B cell (primary cell): ENCODE measurements around the gene ENG. TPM values are rescaled to one million over a fixed set of nuclear protein-coding genes. Genes with fewer than 3 reads are reported as not detected.
A peak's percentile ranks its signal among the peaks of the same experiment; 100 is the strongest.

Experiments
- ATAC-seq: fragments of 200-7000 bp; cut with Tn5 transposase; one replicate; pipeline ENCODE4 v1.10.0; 2021; ENCODE audit warnings: low read depth, mild to moderate bottlenecking, moderate number of reproducible peaks, moderate library complexity
- CTCF ChIA-PET: fragments of 350-600 bp; sonication (Branson Sonifier 250); formaldehyde crosslinking; loops from one replicate; lab custom pipeline; 2021; ENCODE audit warnings: antibody characterized with exemption, inconsistent platforms; lab: Charles Lee
- POLR2A ChIA-PET: fragments of 350-600 bp; sonication (Branson Sonifier 250); formaldehyde crosslinking; loops from one replicate; lab custom pipeline; 2021; ENCODE audit warnings: antibody characterized with exemption; lab: Charles Lee
- DNase-seq: peaks from one replicate; pipeline ENCODE4 v3.0.0; 2013
- H2AFZ ChIP-seq: 2 replicates; pipeline ENCODE4 v1.6.1; 2012; ENCODE audit warnings: mild to moderate bottlenecking, low read depth, low read length; ENCODE audit not compliant: insufficient read depth, poor library complexity, severe bottlenecking
- H3K27ac ChIP-seq, 2 donors: 1 replicate in 1 of 2; 2 replicates in 1 of 2; pipeline ENCODE4 v1.5.1; 2012 to 2013; ENCODE audit warnings: low read length in 2 of 2, mild to moderate bottlenecking in 2 of 2, moderate library complexity in 1 of 2
- H3K27me3 ChIP-seq, 4 experiments: fragments of 200-600 bp in 1 of 4; sonication (generic) in 1 of 4; replicated peaks in 1 of 4; 1 replicate in 2 of 4; 2 replicates in 2 of 4; pipeline versions ENCODE4 v1.6.1 to v1.7.0; 2013 to 2016; ENCODE audit warnings: low read length in 3 of 4, mild to moderate bottlenecking in 2 of 4, mixed read lengths in 1 of 4, moderate library complexity in 1 of 4; ENCODE audit not compliant: insufficient read depth in 4 of 4, control insufficient read depth in 3 of 4; ENCODE audit errors: control extremely low read depth in 1 of 4
- H3K36me3 ChIP-seq, 2 experiments: replicated peaks in 1 of 2; 1 replicate in 1 of 2; 2 replicates in 1 of 2; pipeline versions ENCODE4 v1.6.1 to v1.7.1; 2013; ENCODE audit warnings: low read length in 1 of 2; ENCODE audit not compliant: insufficient read depth in 2 of 2, control insufficient read depth in 1 of 2; ENCODE audit errors: control extremely low read depth in 1 of 2, extremely low read depth in 1 of 2
- H3K4me1 ChIP-seq, 2 donors: fragments of 200-600 bp in 1 of 2; sonication (generic) in 1 of 2; 1 replicate in 1 of 2; 2 replicates in 1 of 2; pipeline versions ENCODE4 v1.5.1 to v1.6.1; 2013 to 2017; ENCODE audit warnings: low read length in 2 of 2; ENCODE audit not compliant: control insufficient read depth in 2 of 2, insufficient read depth in 2 of 2
- H3K4me2 ChIP-seq: replicated peaks from 2 replicates; pipeline ENCODE3; 2012; ENCODE audit warnings: mild to moderate bottlenecking, low read depth, low read length; ENCODE audit not compliant: poor library complexity, severe bottlenecking
- H3K4me3 ChIP-seq, 5 experiments: fragments of 200-600 bp in 1 of 5; sonication (generic) in 1 of 5; 1 replicate in 3 of 5; 2 replicates in 2 of 5; pipeline versions ENCODE4 v1.5.1 to v1.7.0; 2011 to 2016; ENCODE audit warnings: low read length in 4 of 5, mild to moderate bottlenecking in 4 of 5, low read depth in 2 of 5, control low read depth in 1 of 5, moderate library complexity in 1 of 5; ENCODE audit not compliant: insufficient read depth in 1 of 5; ENCODE audit errors: control extremely low read depth in 1 of 5, extremely low read depth in 1 of 5
- H3K79me2 ChIP-seq: fragments of 200-600 bp; sonication (generic); one replicate; pipeline ENCODE4 v1.6.0; 2016; ENCODE audit warnings: low read length; ENCODE audit not compliant: control insufficient read depth, insufficient read depth
- H3K9ac ChIP-seq: fragments of 200-600 bp; sonication (generic); 2 replicates; pipeline ENCODE4 v1.6.1; 2017; ENCODE audit warnings: mild to moderate bottlenecking, low read length, moderate library complexity
- H3K9me3 ChIP-seq, 3 donors: one replicate each; pipeline versions ENCODE4 v1.6.1 to v1.7.1; 2013; ENCODE audit warnings: low read length in 2 of 3; ENCODE audit not compliant: control insufficient read depth in 2 of 3, insufficient read depth in 1 of 3; ENCODE audit errors: control extremely low read depth in 1 of 3
- H4K20me1 ChIP-seq: 2 replicates; pipeline ENCODE4 v1.6.0; 2012; ENCODE audit warnings: mild to moderate bottlenecking, low read length; ENCODE audit not compliant: insufficient read depth, control insufficient read depth, poor library complexity, severe bottlenecking
- H3K27ac Mint-ChIP-seq: one replicate; pipeline ENCODE4 v1.8.0; 2021; ENCODE audit warnings: mixed read lengths
- H3K27me3 Mint-ChIP-seq: one replicate; pipeline ENCODE4 v1.8.0; 2021; ENCODE audit warnings: mixed read lengths
- H3K4me1 Mint-ChIP-seq: one replicate; pipeline ENCODE4 v1.8.0; 2021; ENCODE audit warnings: mixed read lengths
- H3K4me3 Mint-ChIP-seq: one replicate; pipeline ENCODE4 v1.8.0; 2021; ENCODE audit warnings: mixed read lengths
- H3K9me3 Mint-ChIP-seq: one replicate; pipeline ENCODE4 v1.8.0; 2022; ENCODE audit warnings: mixed read lengths; ENCODE audit not compliant: insufficient read depth
- EZH2 ChIP-seq: IDR thresholded peaks from 2 replicates; pipeline ENCODE4 v1.6.1; 2012; ENCODE audit warnings: borderline replicate concordance, low read depth, mild to moderate bottlenecking, moderate library complexity, low read length; ENCODE audit not compliant: insufficient read depth, poor library complexity, severe bottlenecking
- WGBS: methylation state at CpG from one replicate; pipeline ENCODE4 v1.1.5; 2013; ENCODE audit warnings: missing lambda C conversion rate; ENCODE audit not compliant: insufficient coverage; 5-methylcytosine and 5-hydroxymethylcytosine counted together
- intact Hi-C: fragments of 100-400 bp; cut with micrococcal nuclease; formaldehyde crosslinking; loops from one replicate; pipeline ENCODE4 v1.10.0; 2022
- polyA plus RNA-seq: library from polyadenylated mRNA; depleted of rRNA; stranded (reverse); fragments of >200 nt; gene quantifications from 2 replicates; pipeline ENCODE4 v1.2.3, GENCODE V29; 2012
- small RNA-seq: library from RNA; depleted of rRNA; stranded (forward); fragments of <200 nt; gene quantifications from one replicate; pipeline ENCODE3, GENCODE V24; 2012; ENCODE audit warnings: low replicate concordance, low read depth; ENCODE audit not compliant: insufficient read length
- total RNA-seq, 2 donors: library from RNA; stranded (reverse); fragments of 120-200 nt in 1 of 2; gene quantifications; 1 replicate in 1 of 2; 2 replicates in 1 of 2; pipeline versions ENCODE4 v1.2.3 to v1.2.4, GENCODE V29; 2013 to 2022
- TF ChIP-seq, protein P1 (sequence below): fragments of 200-600 bp; IDR thresholded peaks from one replicate; pipeline ENCODE4 v1.8.0; 2022; ENCODE audit warnings: antibody characterized with exemption, mild to moderate bottlenecking

Gene ENG
- total and polyA plus RNA-seq, 2 donors (not counting 1 experiment from before 2014, with no cell fraction given) = 5.4 to 12.6 TPM

GRCh38 chr9:127767410-127767809 is 87.0 kb downstream of the ENG start:
- TF ChIP-seq EZH2 = no peak
- TF ChIP-seq, protein P1, sequence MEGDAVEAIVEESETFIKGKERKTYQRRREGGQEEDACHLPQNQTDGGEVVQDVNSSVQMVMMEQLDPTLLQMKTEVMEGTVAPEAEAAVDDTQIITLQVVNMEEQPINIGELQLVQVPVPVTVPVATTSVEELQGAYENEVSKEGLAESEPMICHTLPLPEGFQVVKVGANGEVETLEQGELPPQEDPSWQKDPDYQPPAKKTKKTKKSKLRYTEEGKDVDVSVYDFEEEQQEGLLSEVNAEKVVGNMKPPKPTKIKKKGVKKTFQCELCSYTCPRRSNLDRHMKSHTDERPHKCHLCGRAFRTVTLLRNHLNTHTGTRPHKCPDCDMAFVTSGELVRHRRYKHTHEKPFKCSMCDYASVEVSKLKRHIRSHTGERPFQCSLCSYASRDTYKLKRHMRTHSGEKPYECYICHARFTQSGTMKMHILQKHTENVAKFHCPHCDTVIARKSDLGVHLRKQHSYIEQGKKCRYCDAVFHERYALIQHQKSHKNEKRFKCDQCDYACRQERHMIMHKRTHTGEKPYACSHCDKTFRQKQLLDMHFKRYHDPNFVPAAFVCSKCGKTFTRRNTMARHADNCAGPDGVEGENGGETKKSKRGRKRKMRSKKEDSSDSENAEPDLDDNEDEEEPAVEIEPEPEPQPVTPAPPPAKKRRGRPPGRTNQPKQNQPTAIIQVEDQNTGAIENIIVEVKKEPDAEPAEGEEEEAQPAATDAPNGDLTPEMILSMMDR = no peak
- ChIA-PET POLR2A (interaction anchor here (0.5 to 0.6 kb wide), 3 partner anchors 302 to 481 kb away, joined by 3 read pairs; no protein-coding TSS in a partner anchor), CTCF (interaction anchor here (0.9 to 2.9 kb wide), 4 partner anchors 24 to 153 kb away, joined by 4 to 18 read pairs (median 4); partner anchors contain the start of gene TOR2A)
- no peak overlapping the region for H3K9ac ChIP-seq
- H3K4me3 ChIP-seq = no peak overlapping the region
- DNase-seq (no peak), ATAC-seq (no peak)
- peaks cover 98% of the 10 kb centered on the region for H4K20me1 ChIP-seq
- H3K4me2 ChIP-seq = peak overlapping the region; percentile 52
- H3K9me3 Mint-ChIP-seq = no peaks in the 10 kb centered on the region
- H3K27me3 ChIP-seq = no peaks in the 10 kb centered on the region
- intact Hi-C loops = no loop called here
- 100% methylated on average over 1 of the region's 3 CpGs for WGBS
- H3K27ac Mint-ChIP-seq = peak overlapping the region; percentile 82
- H3K27me3 Mint-ChIP-seq = no peaks in the 10 kb centered on the region
- peaks cover 84% of the 10 kb centered on the region for H3K4me1 Mint-ChIP-seq
- H3K9me3 ChIP-seq = no peaks in the 10 kb centered on the region
- peaks cover 0 to 82% of the 10 kb centered on the region in 2 experiments for H3K36me3 ChIP-seq
- H3K79me2 ChIP-seq = peaks cover 94% of the 10 kb centered on the region
- H3K4me1 ChIP-seq = peaks cover 44 to 68% of the 10 kb centered on the region in 2 donors
- H2AFZ ChIP-seq = no peak overlapping the region
- H3K27ac ChIP-seq = peak overlapping the region in 1 of 2 donors; percentile 94
- H3K4me3 Mint-ChIP-seq = peak overlapping the region; percentile 45

DNA sequence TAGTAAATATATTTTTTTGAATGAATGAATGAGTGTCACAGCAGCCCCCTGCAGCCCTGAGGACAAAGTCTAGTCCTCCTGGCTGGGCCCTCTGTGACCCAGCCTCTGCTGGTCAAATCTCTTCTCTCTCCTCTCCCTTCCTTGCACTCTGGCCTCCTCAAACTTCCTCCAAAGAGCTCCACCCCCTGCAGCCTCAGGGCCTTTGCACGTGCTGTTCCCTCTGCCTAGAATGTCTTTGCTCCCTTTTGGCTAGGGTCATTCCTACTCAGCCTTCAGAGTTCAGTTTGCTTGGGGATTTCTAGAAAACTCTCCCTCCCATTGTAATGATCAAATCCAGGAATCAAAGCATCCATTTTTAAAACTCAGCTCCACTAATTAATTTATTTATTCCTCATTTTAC is 89.0 kb downstream of the ENG start:
- Histone ChIP-seq H3K4me1 (peaks cover 35 to 58% of the 10 kb centered on the region in 2 donors), H3K27ac (no peak overlapping the region), H3K36me3 (peaks cover 0 to 89% of the 10 kb centered on the region in 2 experiments), H3K9ac (no peak overlapping the region), H3K4me2 (no peak overlapping the region), H3K79me2 (peaks cover 100% of the 10 kb centered on the region), H3K27me3 (no peaks in the 10 kb centered on the region), H3K9me3 (no peaks in the 10 kb centered on the region), H2AFZ (no peak overlapping the region), H3K4me3 (no peak overlapping the region), H4K20me1 (peaks cover 100% of the 10 kb centered on the region)
- ATAC-seq (no peak), DNase-seq (no peak)
- ChIA-PET CTCF (interaction anchor here (0.5 to 3.6 kb wide), 7 partner anchors 13 to 190 kb away, joined by 3 to 25 read pairs (median 4); partner anchors contain the start of genes CDK9, SH2D3C and TOR2A), POLR2A (no interaction called here)
- no peaks in the 10 kb centered on the region for H3K9me3 Mint-ChIP-seq
- peaks cover 73% of the 10 kb centered on the region for H3K4me1 Mint-ChIP-seq
- no peaks in the 10 kb centered on the region for H3K27me3 Mint-ChIP-seq
- intact Hi-C loops = no loop called here
- 91% methylated on average over 1 of the region's 1 CpG for WGBS
- TF ChIP-seq, protein P1 = no peak
- TF ChIP-seq EZH2 = no peak
- H3K27ac Mint-ChIP-seq = peak overlapping the region; percentile 66
- no peak overlapping the region for H3K4me3 Mint-ChIP-seq

Small RNAs within 50 kb of the gene (small RNA-seq; reads per million reads assigned to genes)
- gene MIR4672 = not detected
- not detected for gene RF00019
- not detected for gene RNA5SP296

Other genes with a start within 250 kb of the ENG start
- gene STXBP1, start 242.4 kb downstream of the ENG start, total RNA-seq = 0.62 and 0.78 TPM in 2 replicates
- gene STXBP1, start 242.4 kb downstream of the ENG start, polyA plus RNA-seq = 0.16 TPM in 1 of 2 replicates, not detected in the other
- not detected in 2 replicates for gene CFAP157, start 147.7 kb downstream of the ENG start, total RNA-seq
- gene CFAP157, start 147.7 kb downstream of the ENG start, polyA plus RNA-seq = 0.03 TPM in 1 of 2 replicates, not detected in the other
- gene PTRH1, start 139.0 kb downstream of the ENG start, total RNA-seq = 6.2 and 7.6 TPM in 2 replicates
- gene PTRH1, start 139.0 kb downstream of the ENG start, polyA plus RNA-seq = 2.0 and 6.3 TPM in 2 replicates
- gene TTC16, start 138.6 kb downstream of the ENG start, total RNA-seq = not detected in 2 replicates
- 0.25 and 0.33 TPM in 2 replicates for gene TTC16, start 138.6 kb downstream of the ENG start, polyA plus RNA-seq
- 14.3 and 15.8 TPM in 2 replicates for gene TOR2A, start 119.4 kb downstream of the ENG start, total RNA-seq
- gene TOR2A, start 119.4 kb downstream of the ENG start, polyA plus RNA-seq = 19.1 and 26.5 TPM in 2 replicates
- 66.3 and 70.1 TPM in 2 replicates for gene SH2D3C, start 76.0 kb downstream of the ENG start, total RNA-seq
- gene SH2D3C, start 76.0 kb downstream of the ENG start, polyA plus RNA-seq = 67.6 and 85.5 TPM in 2 replicates
- gene CDK9, start 68.6 kb downstream of the ENG start, total RNA-seq = 167 and 176 TPM in 2 replicates
- 145 and 163 TPM in 2 replicates for gene CDK9, start 68.6 kb downstream of the ENG start, polyA plus RNA-seq
- 136 and 137 TPM in 2 replicates for gene FPGS, start 51.8 kb downstream of the ENG start, total RNA-seq
- 89.9 and 103 TPM in 2 replicates for gene FPGS, start 51.8 kb downstream of the ENG start, polyA plus RNA-seq
- 31.8 and 35.0 TPM in 2 replicates for gene AK1, start 23.0 kb upstream of the ENG start, total RNA-seq
- gene AK1, start 23.0 kb upstream of the ENG start, polyA plus RNA-seq = 28.0 and 33.6 TPM in 2 replicates
- gene ST6GALNAC6, start 44.9 kb upstream of the ENG start, total RNA-seq = 126 and 136 TPM in 2 replicates
- gene ST6GALNAC6, start 44.9 kb upstream of the ENG start, polyA plus RNA-seq = 54.7 and 68.0 TPM in 2 replicates
- gene ST6GALNAC4, start 62.4 kb upstream of the ENG start, total RNA-seq = 198 and 199 TPM in 2 replicates
- gene ST6GALNAC4, start 62.4 kb upstream of the ENG start, polyA plus RNA-seq = 80.5 and 98.8 TPM in 2 replicates
- 1.4 and 2.1 TPM in 2 replicates for gene PIP5KL1, start 76.1 kb upstream of the ENG start, total RNA-seq
- gene PIP5KL1, start 76.1 kb upstream of the ENG start, polyA plus RNA-seq = 0.75 and 0.88 TPM in 2 replicates
- gene DPM2, start 83.2 kb upstream of the ENG start, total RNA-seq = 42.9 and 45.9 TPM in 2 replicates
- gene DPM2, start 83.2 kb upstream of the ENG start, polyA plus RNA-seq = 19.4 and 34.1 TPM in 2 replicates
- 245 and 267 TPM in 2 replicates for gene EEIG1, start 126.3 kb upstream of the ENG start, total RNA-seq
- gene EEIG1, start 126.3 kb upstream of the ENG start, polyA plus RNA-seq = 39.9 and 57.2 TPM in 2 replicates
- gene NAIF1, start 212.7 kb upstream of the ENG start, total RNA-seq = 11.4 and 12.9 TPM in 2 replicates
- 12.6 and 16.6 TPM in 2 replicates for gene NAIF1, start 212.7 kb upstream of the ENG start, polyA plus RNA-seq
- gene SLC25A25, start 213.6 kb upstream of the ENG start, total RNA-seq = 12.1 and 12.4 TPM in 2 replicates
- 18.6 and 45.4 TPM in 2 replicates for gene SLC25A25, start 213.6 kb upstream of the ENG start, polyA plus RNA-seq